A673 (cell line): ENCODE measurements around the gene CFAP100. TPM values are rescaled to one million over a fixed set of nuclear protein-coding genes. Genes with fewer than 3 reads are reported as not detected.

ENCODE experiments used
- BruUV-seq: library from RNA; stranded (reverse); fragments of 400-500 nt; replicated peaks from 2 replicates; lab custom pipeline; 2021; lab: Mats Ljungman, UMichigan
- CTCF ChIA-PET: fragments of 300-600 bp; sonication (Branson Sonifier 250); formaldehyde crosslinking; loops from one replicate; lab custom pipeline; 2022; ENCODE audit warnings: antibody characterized with exemption; lab: Charles Lee
- POLR2A ChIA-PET: fragments of 300-600 bp; sonication (Branson Sonifier 250); formaldehyde crosslinking; loops from one replicate; lab custom pipeline; 2022; ENCODE audit warnings: antibody characterized with exemption; ENCODE audit not compliant: low non-redundant PET; lab: Charles Lee
- DNase-seq: peaks from one replicate; pipeline ENCODE4 v3.0.0-alpha.2; 2015; ENCODE audit warnings: low spot score
- H3K27ac ChIP-seq: fragments of 200-600 bp; sonication (generic); 2 replicates; pipeline ENCODE4 v1.5.1; 2016; ENCODE audit warnings: mixed run types, low read depth, mild to moderate bottlenecking, mixed read lengths, antibody characterized with exemption, low read length; ENCODE audit not compliant: poor library complexity, severe bottlenecking
- H3K27me3 ChIP-seq: fragments of 200-600 bp; sonication (generic); replicated peaks from 2 replicates; pipeline ENCODE4 v1.6.1; 2017; ENCODE audit warnings: mixed run types, low read depth, mild to moderate bottlenecking, mixed read lengths, antibody characterized with exemption, low read length; ENCODE audit not compliant: insufficient read depth, poor library complexity
- H3K36me3 ChIP-seq: fragments of 200-600 bp; sonication (generic); 2 replicates; pipeline ENCODE4 v1.6.1; 2016; ENCODE audit warnings: mixed run types, mild to moderate bottlenecking, mixed read lengths, antibody characterized with exemption, low read length; ENCODE audit not compliant: insufficient read depth, poor library complexity, severe bottlenecking
- H3K4me1 ChIP-seq: fragments of 200-600 bp; sonication (generic); 2 replicates; pipeline ENCODE4 v1.6.1; 2017; ENCODE audit warnings: mixed run types, mild to moderate bottlenecking, mixed read lengths, antibody characterized with exemption, low read length; ENCODE audit not compliant: insufficient read depth, poor library complexity, severe bottlenecking
- H3K4me3 ChIP-seq: fragments of 200-600 bp; sonication (generic); 2 replicates; pipeline ENCODE4 v1.5.1; 2016; ENCODE audit warnings: low read depth, mixed run types, mild to moderate bottlenecking, mixed read lengths, low read length; ENCODE audit not compliant: poor library complexity, severe bottlenecking
- H3K9me3 ChIP-seq: fragments of 200-600 bp; sonication (generic); 2 replicates; pipeline ENCODE4 v1.6.1; 2016; ENCODE audit warnings: mixed run types, low read depth, mild to moderate bottlenecking, mixed read lengths, antibody characterized with exemption, low read length; ENCODE audit not compliant: poor library complexity, severe bottlenecking
- CTCF ChIP-seq: fragments of 300-800, 200-600 bp; sonication (generic); conservative IDR thresholded peaks from 2 replicates; pipeline ENCODE4 v1.5.1; 2017; ENCODE audit warnings: low read depth, mild to moderate bottlenecking, antibody characterized with exemption, low read length, moderate library complexity, mixed read lengths
- EZH2 ChIP-seq: fragments of 200-600 bp; sonication (generic); IDR thresholded peaks from 2 replicates; pipeline ENCODE4 v1.6.1; 2017; ENCODE audit warnings: borderline replicate concordance, low read depth, mild to moderate bottlenecking, mixed read lengths, antibody characterized with exemption, low read length; ENCODE audit not compliant: poor library complexity, severe bottlenecking
- intact Hi-C: fragments of 100-400 bp; cut with micrococcal nuclease; formaldehyde crosslinking; loops from one replicate; pipeline ENCODE4 v1.10.0; 2022; ENCODE audit not compliant: unreplicated experiment
- total RNA-seq: library from RNA; stranded (reverse); gene quantifications from 2 replicates; pipeline ENCODE4 v1.2.3, GENCODE V29; 2021

Gene CFAP100
- total RNA-seq, 1 experiment from 2014 or later: not detected

DNA sequence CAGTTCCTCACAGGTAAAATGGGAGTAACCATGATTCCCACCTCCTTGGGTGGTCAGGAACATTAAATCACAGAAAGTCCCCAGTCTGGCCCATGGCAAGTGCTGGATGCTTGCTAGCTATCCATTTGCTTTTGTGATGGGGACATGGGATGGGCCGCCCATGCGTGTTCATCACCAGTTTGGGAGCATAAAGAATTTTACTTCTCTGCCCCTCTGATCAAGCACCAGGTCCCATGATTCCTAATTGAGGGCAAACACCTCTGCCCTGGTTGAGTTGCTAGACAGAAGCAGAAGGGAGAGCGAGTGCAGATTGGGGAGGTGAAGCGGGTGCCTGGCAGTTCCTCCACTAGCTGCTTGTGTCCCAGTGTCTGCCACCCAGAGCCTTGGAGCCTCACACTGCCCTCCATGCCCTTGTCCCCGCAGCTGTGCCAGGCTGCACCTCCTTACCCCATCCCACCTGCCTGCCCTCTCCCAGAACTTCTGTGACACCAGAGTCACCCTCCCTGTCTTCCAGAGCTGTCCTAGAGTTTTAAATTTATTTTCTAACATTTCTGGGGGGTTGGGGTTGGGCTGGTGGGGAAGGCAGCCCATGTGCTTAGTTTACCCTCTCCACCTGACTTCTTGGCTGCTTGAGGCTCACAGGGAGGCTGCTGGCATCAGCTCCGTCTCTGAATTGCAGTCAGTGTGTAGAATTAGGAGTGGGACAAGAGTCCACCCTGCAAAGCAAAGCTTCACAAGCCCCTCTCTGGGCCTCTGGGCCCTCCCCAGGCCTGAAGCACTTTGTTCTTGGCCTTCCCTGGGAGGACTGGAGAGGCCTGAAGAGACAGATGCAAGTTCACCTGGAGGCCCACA lies 18.4 kb downstream of the CFAP100 start:
- POLR2A ChIA-PET: no interaction called here
- CTCF ChIA-PET: no interaction called here
- BruUV-seq: no TSS peak
- Histone ChIP-seq H3K36me3 (no peaks in the 10 kb centered on the region), H3K27ac (no peak overlapping the region), H3K9me3 (no peaks in the 10 kb centered on the region), H3K27me3 (no peaks in the 10 kb centered on the region), H3K4me1 (no peaks in the 10 kb centered on the region), H3K4me3 (no peak overlapping the region)
- intact Hi-C loops: no loop called here
- TF ChIP-seq CTCF: no peak
- TF ChIP-seq EZH2: no peak
- DNase-seq: no peak

- ChIA-PET POLR2A (no interaction called here), CTCF (no interaction called here)
- Histone ChIP-seq H3K9me3 (no peaks in the 10 kb centered on the region), H3K27ac (no peak overlapping the region), H3K27me3 (no peaks in the 10 kb centered on the region), H3K4me1 (no peaks in the 10 kb centered on the region), H3K36me3 (no peaks in the 10 kb centered on the region), H3K4me3 (no peak overlapping the region)
- BruUV-seq: no TSS peak
- DNase-seq: no peak
- intact Hi-C loops: no loop called here
- TF ChIP-seq EZH2 (no peak), CTCF (no peak)
Measured at GRCh38 chr3:126413693-126414080, 19.0 kb downstream of the CFAP100 start.

- ChIA-PET CTCF (no interaction called here), POLR2A (no interaction called here)
Measured at GRCh38 chr3:126414406-126414805, 19.7 kb downstream of the CFAP100 start.

More at GRCh38 chr3:126414406-126414805, 19.7 kb downstream of the CFAP100 start:
- no peaks in the 10 kb centered on the region for H3K27me3 ChIP-seq
- no TSS peak for BruUV-seq
- H3K4me1 ChIP-seq: no peaks in the 10 kb centered on the region
- DNase-seq: no peak
- TF ChIP-seq CTCF (no peak), EZH2 (no peak)
- no peak overlapping the region for H3K4me3 ChIP-seq
- intact Hi-C loops: no loop called here
- H3K36me3 ChIP-seq: no peaks in the 10 kb centered on the region
- no peaks in the 10 kb centered on the region for H3K9me3 ChIP-seq
- no peak overlapping the region for H3K27ac ChIP-seq
